ENCODE results near the gene BHLHE23. TPM values are rescaled to one million over a fixed set of nuclear protein-coding genes. Genes with fewer than 3 reads are reported as not detected.

The BHLHE23 gene
- total RNA-seq, 4 donors from 2014 or later = not detected

DNA sequence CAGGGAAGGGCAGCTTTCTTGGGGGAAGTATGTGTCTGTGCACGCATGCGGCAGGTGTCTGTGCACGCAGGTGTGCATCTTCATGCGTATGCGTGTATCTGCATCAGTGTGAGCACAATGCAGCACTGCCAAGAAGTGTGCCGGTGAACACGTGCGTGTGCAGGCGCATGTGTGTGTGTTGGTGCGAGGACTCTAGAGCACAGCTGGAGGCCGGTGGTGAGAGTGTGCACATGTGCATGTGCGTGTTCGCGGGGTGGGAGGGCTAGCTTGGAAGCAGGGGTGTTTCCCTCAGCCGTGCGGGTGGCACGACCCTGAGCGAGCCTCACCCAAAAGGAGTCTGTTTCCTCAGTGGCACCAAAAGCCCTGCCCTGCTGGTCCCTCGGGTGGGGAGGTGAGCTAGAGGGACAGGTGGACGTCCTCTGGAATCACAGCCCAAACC lies 46.7 kb downstream of the BHLHE23 start:
- H3K4me3 ChIP-seq = no peak overlapping the region
- H3K27me3 ChIP-seq = no peaks in the 10 kb centered on the region
- intact Hi-C loops (cut with DNase I; ENCODE audit: low total_unique reads) = no loop called here
- H3K36me3 ChIP-seq = no peaks in the 10 kb centered on the region
- no peak overlapping the region for H3K27ac ChIP-seq
- no peaks in the 10 kb centered on the region for H3K4me1 ChIP-seq
- no peak for DNase-seq
- H3K9me3 ChIP-seq = no peaks in the 10 kb centered on the region
- no peak for TF ChIP-seq POLR2A (IDR thresholded peaks at IDR 0.05)
- TF ChIP-seq, protein P1, sequence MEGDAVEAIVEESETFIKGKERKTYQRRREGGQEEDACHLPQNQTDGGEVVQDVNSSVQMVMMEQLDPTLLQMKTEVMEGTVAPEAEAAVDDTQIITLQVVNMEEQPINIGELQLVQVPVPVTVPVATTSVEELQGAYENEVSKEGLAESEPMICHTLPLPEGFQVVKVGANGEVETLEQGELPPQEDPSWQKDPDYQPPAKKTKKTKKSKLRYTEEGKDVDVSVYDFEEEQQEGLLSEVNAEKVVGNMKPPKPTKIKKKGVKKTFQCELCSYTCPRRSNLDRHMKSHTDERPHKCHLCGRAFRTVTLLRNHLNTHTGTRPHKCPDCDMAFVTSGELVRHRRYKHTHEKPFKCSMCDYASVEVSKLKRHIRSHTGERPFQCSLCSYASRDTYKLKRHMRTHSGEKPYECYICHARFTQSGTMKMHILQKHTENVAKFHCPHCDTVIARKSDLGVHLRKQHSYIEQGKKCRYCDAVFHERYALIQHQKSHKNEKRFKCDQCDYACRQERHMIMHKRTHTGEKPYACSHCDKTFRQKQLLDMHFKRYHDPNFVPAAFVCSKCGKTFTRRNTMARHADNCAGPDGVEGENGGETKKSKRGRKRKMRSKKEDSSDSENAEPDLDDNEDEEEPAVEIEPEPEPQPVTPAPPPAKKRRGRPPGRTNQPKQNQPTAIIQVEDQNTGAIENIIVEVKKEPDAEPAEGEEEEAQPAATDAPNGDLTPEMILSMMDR (IDR thresholded peaks at IDR 0.05) = no peak

DNA sequence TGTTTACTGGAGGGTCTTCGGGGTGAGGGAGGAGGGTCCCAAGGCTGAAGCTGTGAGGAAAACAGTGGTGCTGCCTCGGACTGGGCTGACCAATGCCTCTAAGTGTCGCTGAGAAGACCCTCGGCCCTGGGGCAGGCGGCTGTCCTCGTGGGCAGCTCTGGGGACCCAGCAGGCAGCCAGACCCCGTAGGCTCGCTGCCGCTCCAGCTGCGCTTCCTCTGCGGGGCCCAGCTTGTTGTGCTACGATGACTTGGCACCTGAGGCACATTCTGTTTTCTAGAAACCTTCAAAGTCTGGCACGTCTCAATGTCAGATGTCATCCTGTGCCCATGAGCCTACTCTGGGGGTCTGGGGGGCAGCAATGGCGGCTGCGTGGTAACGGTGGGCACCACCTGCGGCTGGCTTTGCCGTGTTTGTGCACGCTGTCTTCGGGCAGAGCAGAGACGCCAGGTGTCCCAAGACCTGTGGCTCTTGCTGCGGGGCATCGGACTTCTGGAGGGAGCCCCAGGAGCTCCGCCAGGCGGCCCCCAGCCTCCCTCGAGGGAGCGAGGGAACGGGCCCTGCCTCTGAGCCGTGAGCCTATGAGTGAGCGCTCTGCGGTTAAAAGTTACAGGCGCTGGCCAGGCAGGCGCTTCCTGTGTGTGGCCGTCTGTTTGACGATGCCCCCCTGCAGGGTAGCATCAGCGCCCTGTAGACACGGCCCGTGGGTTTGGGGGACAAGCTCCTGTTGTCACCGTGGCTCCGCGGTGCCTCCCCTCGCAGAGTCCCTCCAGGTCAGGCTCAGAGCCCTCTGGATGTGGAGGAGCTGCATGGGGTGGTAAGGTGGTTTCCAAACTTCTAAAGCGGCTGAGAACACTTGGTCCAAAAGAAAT lies 47.4 kb downstream of the BHLHE23 start:
- no peak overlapping the region for H3K4me3 ChIP-seq
- no peak overlapping the region for H3K27ac ChIP-seq
- H3K4me1 ChIP-seq = peaks cover 0 to 4% of the 10 kb centered on the region in 2 donors
- no peaks in the 10 kb centered on the region for H3K9me3 ChIP-seq
- TF ChIP-seq, protein P1 (IDR thresholded peaks at IDR 0.05) = no peak
- no peak for TF ChIP-seq POLR2A (IDR thresholded peaks at IDR 0.05)
- intact Hi-C loops (cut with DNase I; ENCODE audit: low total_unique reads) = no loop called here
- no peak for DNase-seq
- no peaks in the 10 kb centered on the region for H3K36me3 ChIP-seq
- H3K27me3 ChIP-seq = no peaks in the 10 kb centered on the region

DNA sequence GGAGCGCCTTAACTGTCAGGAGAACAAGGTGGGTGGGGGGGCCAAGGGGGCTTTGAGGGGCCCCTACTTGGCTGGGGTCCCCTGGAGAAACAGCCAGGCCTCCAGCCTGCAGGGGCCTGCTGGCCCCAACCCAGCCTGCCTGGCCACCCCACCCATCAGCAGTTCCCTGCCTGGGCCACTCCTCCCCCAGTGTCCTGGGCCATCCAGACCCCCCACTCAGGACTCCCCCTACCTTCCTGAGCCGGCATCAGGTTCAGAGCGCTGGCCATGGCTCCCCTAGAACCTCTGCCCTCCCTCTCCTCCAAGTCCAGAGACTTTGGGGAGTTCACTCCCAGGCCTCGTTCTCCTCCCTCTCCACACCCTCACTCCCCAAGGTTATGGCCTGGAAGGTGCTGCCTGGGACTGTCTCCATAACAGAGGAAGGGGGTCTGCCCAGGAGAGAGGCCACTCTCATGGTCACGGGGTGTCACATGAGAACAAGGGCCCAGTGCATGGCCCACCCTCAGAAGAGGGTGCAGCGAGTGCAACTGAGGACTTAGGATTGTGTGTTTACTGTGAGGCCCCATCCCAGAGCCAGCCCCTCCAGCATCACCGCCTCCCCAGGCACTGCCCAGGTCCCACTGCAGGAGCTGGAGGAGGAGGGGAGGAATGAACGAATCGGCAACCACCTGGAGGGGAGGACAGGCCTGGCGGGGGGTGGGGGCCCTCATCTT lies 48.2 kb downstream of the BHLHE23 start:
- DNase-seq = no peak
- H3K4me3 ChIP-seq = no peak overlapping the region
- TF ChIP-seq, protein P1 (IDR thresholded peaks at IDR 0.05) = no peak
- no peak for TF ChIP-seq POLR2A (IDR thresholded peaks at IDR 0.05)
- no peak overlapping the region for H3K27ac ChIP-seq
- no peaks in the 10 kb centered on the region for H3K9me3 ChIP-seq
- intact Hi-C loops (cut with DNase I; ENCODE audit: low total_unique reads) = no loop called here
- H3K4me1 ChIP-seq = peaks cover 0 to 7% of the 10 kb centered on the region in 2 donors
- H3K27me3 ChIP-seq = no peaks in the 10 kb centered on the region
- H3K36me3 ChIP-seq = no peaks in the 10 kb centered on the region

DNA sequence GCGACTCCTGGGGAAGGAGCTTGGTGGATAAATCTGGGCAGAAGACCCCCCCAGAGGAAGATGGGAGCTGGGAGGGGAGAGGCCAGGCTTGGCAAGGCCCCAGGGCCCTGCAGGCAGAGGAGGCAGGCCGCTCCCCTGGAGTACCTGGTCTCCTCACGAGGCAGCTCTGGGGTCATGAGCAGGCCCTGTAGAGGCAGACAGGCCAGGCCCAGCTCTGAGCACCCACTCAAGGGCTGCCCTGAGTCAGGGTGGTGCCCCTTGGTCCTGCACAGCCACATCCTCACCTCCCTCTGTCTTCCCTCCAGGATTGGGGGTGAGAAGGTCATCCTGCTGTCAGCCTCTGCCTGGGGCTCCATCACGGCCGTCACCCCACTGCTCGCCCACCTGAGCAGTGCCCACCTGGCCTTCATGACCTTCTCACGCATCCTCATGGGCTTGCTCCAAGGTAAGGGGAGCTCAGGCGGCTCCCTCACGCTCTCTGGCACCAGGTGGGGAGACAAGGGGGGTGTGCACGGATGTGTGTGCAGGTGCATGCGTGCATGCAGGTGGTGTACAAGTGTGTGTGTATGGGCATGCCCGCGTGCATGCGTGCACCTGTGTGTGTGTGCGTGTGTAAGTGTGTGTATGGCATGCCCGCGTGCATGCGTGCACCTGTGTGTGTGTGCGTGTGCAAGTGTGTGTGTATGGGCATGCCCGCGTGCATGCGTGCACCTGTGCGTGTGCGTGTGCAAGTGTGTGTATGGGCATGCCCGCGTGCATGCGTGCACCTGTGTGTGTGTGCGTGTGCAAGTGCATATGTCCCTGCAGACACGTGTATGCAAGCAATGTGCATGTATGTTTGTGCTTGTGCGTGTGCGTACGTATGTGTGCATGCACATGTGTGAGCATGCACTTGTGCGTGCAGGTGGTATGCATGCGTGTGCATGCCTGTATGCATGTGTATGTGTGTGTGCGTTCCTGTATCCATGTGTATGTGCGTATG lies 49.3 kb downstream of the BHLHE23 start:
- Histone ChIP-seq H3K36me3 (no peaks in the 10 kb centered on the region), H3K27ac (no peak overlapping the region), H3K9me3 (no peaks in the 10 kb centered on the region), H3K27me3 (no peaks in the 10 kb centered on the region), H3K4me1 (peaks cover 5 to 16% of the 10 kb centered on the region in 2 donors), H3K4me3 (no peak overlapping the region)
- intact Hi-C loops (cut with DNase I; ENCODE audit: low total_unique reads) = no loop called here
- TF ChIP-seq POLR2A (IDR thresholded peaks at IDR 0.05) = no peak
- TF ChIP-seq, protein P1 (IDR thresholded peaks at IDR 0.05) = no peak
- no peak for DNase-seq

All from uterus (tissue), 4 donors.